Liver (tissue), 9 donors: Measurements from ENCODE around the gene CRHR2. TPM values are rescaled to one million over a fixed set of nuclear protein-coding genes. Genes with fewer than 3 reads are reported as not detected.

Experiments used
- DNase-seq: peaks from one replicate; pipeline ENCODE4 v3.0.0-alpha.2; 2017; ENCODE audit warnings: low spot score
- H3K27ac ChIP-seq, 2 donors: one replicate each; pipeline ENCODE4 v1.7.0; 2013; ENCODE audit warnings: inconsistent platforms in 2 of 2, low read length in 2 of 2, control low read depth in 1 of 2, low read depth in 1 of 2, mild to moderate bottlenecking in 1 of 2
- H3K27me3 ChIP-seq, 4 donors: one replicate each; pipeline versions ENCODE4 v1.6.1 to v1.7.0; 2013; ENCODE audit warnings: low read length in 3 of 4, inconsistent platforms in 1 of 4, mild to moderate bottlenecking in 1 of 4, moderate library complexity in 1 of 4; ENCODE audit not compliant: control insufficient read depth in 4 of 4, insufficient read depth in 4 of 4
- H3K36me3 ChIP-seq, 4 donors: one replicate each; pipeline versions ENCODE4 v1.6.1 to v1.7.0; 2013; ENCODE audit warnings: low read length in 3 of 4, mild to moderate bottlenecking in 3 of 4, low read depth in 1 of 4, moderate library complexity in 1 of 4; ENCODE audit not compliant: control insufficient read depth in 4 of 4, insufficient read depth in 3 of 4
- H3K4me1 ChIP-seq, 4 donors: one replicate each; pipeline versions ENCODE4 v1.6.1 to v1.7.0; 2013; ENCODE audit warnings: low read length in 3 of 4, mild to moderate bottlenecking in 3 of 4, moderate library complexity in 1 of 4; ENCODE audit not compliant: control insufficient read depth in 4 of 4, insufficient read depth in 4 of 4
- H3K4me3 ChIP-seq, 3 donors: one replicate each; pipeline versions ENCODE4 v1.6.1 to v1.7.0; 2013; ENCODE audit warnings: low read length in 3 of 3, control low read depth in 1 of 3, low read depth in 1 of 3, mild to moderate bottlenecking in 1 of 3
- H3K9ac ChIP-seq, 2 donors: one replicate each; pipeline ENCODE4 v1.7.0; 2013; ENCODE audit warnings: low read length in 2 of 2, mild to moderate bottlenecking in 2 of 2, moderate library complexity in 2 of 2, control low read depth in 1 of 2, low read depth in 1 of 2
- H3K9me3 ChIP-seq, 4 donors: one replicate each; pipeline versions ENCODE4 v1.6.1 to v1.7.0; 2013; ENCODE audit warnings: low read length in 3 of 4; ENCODE audit not compliant: control insufficient read depth in 4 of 4
- EGR1 ChIP-seq, 2 donors: IDR thresholded peaks; 2 replicates each; pipeline ENCODE4 v1.6.1; 2016 to 2018; ENCODE audit warnings: antibody characterized with exemption in 2 of 2, low read depth in 2 of 2
- FOXA1 ChIP-seq: IDR thresholded peaks from 2 replicates; pipeline ENCODE4 v1.6.1; 2016; ENCODE audit warnings: antibody characterized with exemption
- FOXA2 ChIP-seq: IDR thresholded peaks from 2 replicates; pipeline ENCODE4 v1.6.1; 2016; ENCODE audit warnings: antibody characterized with exemption
- GABPA ChIP-seq, 2 donors: IDR thresholded peaks in 1 of 2; conservative IDR thresholded peaks in 1 of 2; 2 replicates each; pipeline ENCODE4 v1.6.1; 2016; ENCODE audit warnings: antibody characterized with exemption in 2 of 2, mild to moderate bottlenecking in 1 of 2, moderate library complexity in 1 of 2
- HNF4A ChIP-seq, 2 donors: conservative IDR thresholded peaks; 2 replicates each; pipeline ENCODE4 v1.6.1; 2016; ENCODE audit warnings: antibody characterized with exemption in 2 of 2, mild to moderate bottlenecking in 2 of 2
- HNF4G ChIP-seq: IDR thresholded peaks from 2 replicates; pipeline ENCODE4 v1.6.1; 2016; ENCODE audit warnings: antibody characterized with exemption
- JUND ChIP-seq, 2 donors: IDR thresholded peaks; 2 replicates each; pipeline ENCODE4 v1.6.1; 2016; ENCODE audit warnings: antibody characterized with exemption in 2 of 2
- NR2F2 ChIP-seq: IDR thresholded peaks from 2 replicates; pipeline ENCODE4 v1.6.1; 2016; ENCODE audit warnings: antibody characterized with exemption
- RAD21 ChIP-seq, 2 donors: IDR thresholded peaks; 2 replicates each; pipeline ENCODE4 v1.6.1; 2016; ENCODE audit warnings: antibody characterized with exemption in 2 of 2, mild to moderate bottlenecking in 2 of 2
- RXRA ChIP-seq, 2 donors: IDR thresholded peaks; 2 replicates each; pipeline ENCODE4 v1.6.1; 2017 to 2018; ENCODE audit warnings: antibody characterized with exemption in 2 of 2, mild to moderate bottlenecking in 1 of 2
- SP1 ChIP-seq: IDR thresholded peaks from 2 replicates; pipeline ENCODE4 v1.6.1; 2018; ENCODE audit warnings: antibody characterized with exemption, mild to moderate bottlenecking
- TAF1 ChIP-seq: conservative IDR thresholded peaks from 2 replicates; pipeline ENCODE4 v1.6.1; 2016; ENCODE audit warnings: antibody characterized with exemption, mild to moderate bottlenecking
- YY1 ChIP-seq: IDR thresholded peaks from 2 replicates; pipeline ENCODE4 v1.6.1; 2016; ENCODE audit warnings: antibody characterized with exemption, mild to moderate bottlenecking
- WGBS: extraction: QIAGEN DNeasy Blood & Tissue Kit; methylation state at CpG from one replicate; pipeline ENCODE4 v1.1.7; 2013; 5-methylcytosine and 5-hydroxymethylcytosine counted together
- polyA plus RNA-seq, 2 donors: library from polyadenylated mRNA; stranded (reverse) in 1 of 2; unstranded in 1 of 2; fragments of 200-250 nt in 1 of 2; fragments of >200 nt in 1 of 2; fragmentation: Nextera tagmentation in 1 of 2; extraction: Ambion mirVana in 1 of 2; gene quantifications; one replicate each; pipeline versions ENCODE4 v1.2.1 to v1.2.3, GENCODE V29; 2013 to 2015
- total RNA-seq, 2 donors: library from RNA; depleted of rRNA; stranded (reverse); fragments of >200 nt; gene quantifications; one replicate each; pipeline ENCODE4 v1.2.3, GENCODE V29; 2014
- TF ChIP-seq, protein P1 (sequence below): IDR thresholded peaks from 2 replicates; pipeline ENCODE4 v1.6.1; 2016; ENCODE audit warnings: antibody characterized with exemption
- TF ChIP-seq, protein P2 (sequence below): fragments of 150-350 bp; IDR thresholded peaks from 2 replicates; pipeline ENCODE4 v1.5.1; 2017; ENCODE audit warnings: improper control_type of control experiment, low read depth, low read length; ENCODE audit not compliant: missing input control
- TF ChIP-seq, protein P3 (sequence below): IDR thresholded peaks from 2 replicates; pipeline ENCODE4 v1.6.1; 2016; ENCODE audit warnings: antibody characterized with exemption
- TF ChIP-seq, protein P4 (sequence below): IDR thresholded peaks from 2 replicates; pipeline ENCODE4 v1.6.1; 2016; ENCODE audit warnings: antibody characterized with exemption
- TF ChIP-seq, protein P5 (sequence below): IDR thresholded peaks from 2 replicates; pipeline ENCODE4 v1.6.1; 2016; ENCODE audit warnings: antibody characterized with exemption, mild to moderate bottlenecking
- donor health status: healthy.
- donor health status: healthy.
- donor health status: healthy.
- donor health status: healthy.
- donor health status: healthy.

CRHR2 gene
- total and polyA plus RNA-seq, 4 donors, result not detected

DNA sequence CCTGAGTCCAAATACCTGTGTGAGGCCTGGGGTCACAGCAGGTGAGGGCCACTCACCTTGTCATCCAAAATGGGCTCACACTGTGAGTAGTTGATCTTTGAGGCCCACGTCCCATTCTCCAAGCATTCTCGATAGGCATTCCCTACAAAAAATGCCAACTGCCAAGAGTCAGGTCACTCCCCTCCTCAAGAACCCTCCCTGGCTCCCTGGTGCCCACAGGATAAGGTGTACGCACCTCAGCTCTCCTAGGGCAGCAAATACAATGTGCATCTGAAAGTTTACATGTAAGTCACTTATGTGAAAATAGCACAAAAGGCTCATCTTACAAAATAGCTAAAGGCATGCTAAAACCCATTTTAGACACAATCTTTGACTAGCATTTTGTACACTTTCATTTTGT is 15.1 kb downstream of the CRHR2 start:
- TF ChIP-seq RXRA (IDR thresholded peaks at IDR 0.05), result no peak
- no peak for TF ChIP-seq FOXA2
- TF ChIP-seq, protein P1, sequence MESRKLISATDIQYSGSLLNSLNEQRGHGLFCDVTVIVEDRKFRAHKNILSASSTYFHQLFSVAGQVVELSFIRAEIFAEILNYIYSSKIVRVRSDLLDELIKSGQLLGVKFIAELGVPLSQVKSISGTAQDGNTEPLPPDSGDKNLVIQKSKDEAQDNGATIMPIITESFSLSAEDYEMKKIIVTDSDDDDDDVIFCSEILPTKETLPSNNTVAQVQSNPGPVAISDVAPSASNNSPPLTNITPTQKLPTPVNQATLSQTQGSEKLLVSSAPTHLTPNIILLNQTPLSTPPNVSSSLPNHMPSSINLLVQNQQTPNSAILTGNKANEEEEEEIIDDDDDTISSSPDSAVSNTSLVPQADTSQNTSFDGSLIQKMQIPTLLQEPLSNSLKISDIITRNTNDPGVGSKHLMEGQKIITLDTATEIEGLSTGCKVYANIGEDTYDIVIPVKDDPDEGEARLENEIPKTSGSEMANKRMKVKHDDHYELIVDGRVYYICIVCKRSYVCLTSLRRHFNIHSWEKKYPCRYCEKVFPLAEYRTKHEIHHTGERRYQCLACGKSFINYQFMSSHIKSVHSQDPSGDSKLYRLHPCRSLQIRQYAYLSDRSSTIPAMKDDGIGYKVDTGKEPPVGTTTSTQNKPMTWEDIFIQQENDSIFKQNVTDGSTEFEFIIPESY, result no peak
- no peak for TF ChIP-seq EGR1 (IDR thresholded peaks at IDR 0.05; ENCODE audit: low read depth in 2 of 2)
- TF ChIP-seq RAD21 (IDR thresholded peaks at IDR 0.05), result no peak
- TF ChIP-seq HNF4G, result no peak
- TF ChIP-seq, protein P2, sequence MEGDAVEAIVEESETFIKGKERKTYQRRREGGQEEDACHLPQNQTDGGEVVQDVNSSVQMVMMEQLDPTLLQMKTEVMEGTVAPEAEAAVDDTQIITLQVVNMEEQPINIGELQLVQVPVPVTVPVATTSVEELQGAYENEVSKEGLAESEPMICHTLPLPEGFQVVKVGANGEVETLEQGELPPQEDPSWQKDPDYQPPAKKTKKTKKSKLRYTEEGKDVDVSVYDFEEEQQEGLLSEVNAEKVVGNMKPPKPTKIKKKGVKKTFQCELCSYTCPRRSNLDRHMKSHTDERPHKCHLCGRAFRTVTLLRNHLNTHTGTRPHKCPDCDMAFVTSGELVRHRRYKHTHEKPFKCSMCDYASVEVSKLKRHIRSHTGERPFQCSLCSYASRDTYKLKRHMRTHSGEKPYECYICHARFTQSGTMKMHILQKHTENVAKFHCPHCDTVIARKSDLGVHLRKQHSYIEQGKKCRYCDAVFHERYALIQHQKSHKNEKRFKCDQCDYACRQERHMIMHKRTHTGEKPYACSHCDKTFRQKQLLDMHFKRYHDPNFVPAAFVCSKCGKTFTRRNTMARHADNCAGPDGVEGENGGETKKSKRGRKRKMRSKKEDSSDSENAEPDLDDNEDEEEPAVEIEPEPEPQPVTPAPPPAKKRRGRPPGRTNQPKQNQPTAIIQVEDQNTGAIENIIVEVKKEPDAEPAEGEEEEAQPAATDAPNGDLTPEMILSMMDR, result no peak
- TF ChIP-seq SP1, result no peak
- no peak for TF ChIP-seq HNF4A (conservative IDR thresholded peaks at IDR 0.05)
- no peak for TF ChIP-seq JUND (IDR thresholded peaks at IDR 0.05)
- TF ChIP-seq, protein P3, sequence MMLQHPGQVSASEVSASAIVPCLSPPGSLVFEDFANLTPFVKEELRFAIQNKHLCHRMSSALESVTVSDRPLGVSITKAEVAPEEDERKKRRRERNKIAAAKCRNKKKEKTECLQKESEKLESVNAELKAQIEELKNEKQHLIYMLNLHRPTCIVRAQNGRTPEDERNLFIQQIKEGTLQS, result no peak
- TF ChIP-seq NR2F2, result no peak
- TF ChIP-seq, protein P4, sequence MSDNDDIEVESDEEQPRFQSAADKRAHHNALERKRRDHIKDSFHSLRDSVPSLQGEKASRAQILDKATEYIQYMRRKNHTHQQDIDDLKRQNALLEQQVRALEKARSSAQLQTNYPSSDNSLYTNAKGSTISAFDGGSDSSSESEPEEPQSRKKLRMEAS, result no peak
- no peak for TF ChIP-seq YY1
- TF ChIP-seq GABPA (IDR thresholded peaks at IDR 0.05 in 1 of 2, conservative IDR thresholded peaks at IDR 0.05 in 1 of 2), result no peak
- no peak for TF ChIP-seq FOXA1
- TF ChIP-seq TAF1, result no peak
- TF ChIP-seq, protein P5, sequence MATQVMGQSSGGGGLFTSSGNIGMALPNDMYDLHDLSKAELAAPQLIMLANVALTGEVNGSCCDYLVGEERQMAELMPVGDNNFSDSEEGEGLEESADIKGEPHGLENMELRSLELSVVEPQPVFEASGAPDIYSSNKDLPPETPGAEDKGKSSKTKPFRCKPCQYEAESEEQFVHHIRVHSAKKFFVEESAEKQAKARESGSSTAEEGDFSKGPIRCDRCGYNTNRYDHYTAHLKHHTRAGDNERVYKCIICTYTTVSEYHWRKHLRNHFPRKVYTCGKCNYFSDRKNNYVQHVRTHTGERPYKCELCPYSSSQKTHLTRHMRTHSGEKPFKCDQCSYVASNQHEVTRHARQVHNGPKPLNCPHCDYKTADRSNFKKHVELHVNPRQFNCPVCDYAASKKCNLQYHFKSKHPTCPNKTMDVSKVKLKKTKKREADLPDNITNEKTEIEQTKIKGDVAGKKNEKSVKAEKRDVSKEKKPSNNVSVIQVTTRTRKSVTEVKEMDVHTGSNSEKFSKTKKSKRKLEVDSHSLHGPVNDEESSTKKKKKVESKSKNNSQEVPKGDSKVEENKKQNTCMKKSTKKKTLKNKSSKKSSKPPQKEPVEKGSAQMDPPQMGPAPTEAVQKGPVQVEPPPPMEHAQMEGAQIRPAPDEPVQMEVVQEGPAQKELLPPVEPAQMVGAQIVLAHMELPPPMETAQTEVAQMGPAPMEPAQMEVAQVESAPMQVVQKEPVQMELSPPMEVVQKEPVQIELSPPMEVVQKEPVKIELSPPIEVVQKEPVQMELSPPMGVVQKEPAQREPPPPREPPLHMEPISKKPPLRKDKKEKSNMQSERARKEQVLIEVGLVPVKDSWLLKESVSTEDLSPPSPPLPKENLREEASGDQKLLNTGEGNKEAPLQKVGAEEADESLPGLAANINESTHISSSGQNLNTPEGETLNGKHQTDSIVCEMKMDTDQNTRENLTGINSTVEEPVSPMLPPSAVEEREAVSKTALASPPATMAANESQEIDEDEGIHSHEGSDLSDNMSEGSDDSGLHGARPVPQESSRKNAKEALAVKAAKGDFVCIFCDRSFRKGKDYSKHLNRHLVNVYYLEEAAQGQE, result no peak
- no peak overlapping the region for H3K4me3 ChIP-seq
- H3K9me3 ChIP-seq, result no peaks in the 10 kb centered on the region
- no peaks in the 10 kb centered on the region for H3K36me3 ChIP-seq
- H3K27ac ChIP-seq, result no peak overlapping the region
- DNase-seq, result no peak
- H3K9ac ChIP-seq, result no peak overlapping the region
- H3K27me3 ChIP-seq, result no peaks in the 10 kb centered on the region
- no peaks in the 10 kb centered on the region for H3K4me1 ChIP-seq
- WGBS, result 86% methylated on average over 3 of the region's 3 CpGs
